SK-N-SH (cell line): ENCODE measurements around the gene GRB7. TPM values are rescaled to one million over a fixed set of nuclear protein-coding genes. Genes with fewer than 3 reads are reported as not detected.

ENCODE experiments used
- CTCF ChIA-PET: fragments of 300-600, 350-600 bp; formaldehyde crosslinking; extraction: SDS; loops from one replicate; lab custom pipeline; 2021; lab: Yijun Ruan, JAX
- POLR2A ChIA-PET: fragments of 350-600 bp; sonication (Branson Sonifier 250); formaldehyde crosslinking; extraction: SDS; loops from one replicate; lab custom pipeline; 2020; ENCODE audit warnings: antibody characterized with exemption, inconsistent platforms; lab: Yijun Ruan, JAX
- DNase-seq: peaks from one replicate; pipeline ENCODE4 v3.0.0; 2012
- H2AFZ ChIP-seq: fragments of 200-600 bp; sonication (generic); 2 replicates; pipeline ENCODE4 v1.8.1; 2016; ENCODE audit warnings: antibody characterized with exemption, mild to moderate bottlenecking, low read depth
- H3F3A ChIP-seq: fragments of 200-600 bp; sonication (generic); replicated peaks from 2 replicates; pipeline ENCODE3; 2016; ENCODE audit warnings: antibody characterized with exemption, mild to moderate bottlenecking; ENCODE audit not compliant: insufficient read depth
- H3K27ac ChIP-seq, 2 experiments: fragments of 200-500 bp in 1 of 2; fragments of 200-600 bp in 1 of 2; sonication (Bioruptor generic) in 1 of 2; sonication (generic), shearing (Covaris generic) in 1 of 2; 2 replicates each; pipeline versions ENCODE4 v1.5.1 to v1.6.1; 2014 to 2016; ENCODE audit warnings: low read depth in 2 of 2, inconsistent platforms in 1 of 2, low read length in 1 of 2, mild to moderate bottlenecking in 1 of 2, mixed read lengths in 1 of 2
- H3K27me3 ChIP-seq: fragments of 200-600 bp; sonication (generic), shearing (Covaris generic); 2 replicates; pipeline ENCODE4 v1.6.1; 2016; ENCODE audit warnings: mixed run types; ENCODE audit not compliant: insufficient read depth
- H3K36me3 ChIP-seq, 2 experiments: fragments of 200-500 bp in 1 of 2; fragments of 200-600 bp in 1 of 2; sonication (Bioruptor generic) in 1 of 2; sonication (generic) in 1 of 2; replicated peaks in 1 of 2; 2 replicates each; pipeline versions ENCODE3 to v1.5.1; 2014 to 2016; ENCODE audit warnings: low read length in 1 of 2, mild to moderate bottlenecking in 1 of 2; ENCODE audit not compliant: insufficient read depth in 2 of 2, control insufficient read depth in 1 of 2
- H3K4me1 ChIP-seq, 2 experiments: fragments of 200-500 bp in 1 of 2; fragments of 200-600 bp in 1 of 2; sonication (Bioruptor generic) in 1 of 2; sonication (generic), shearing (Covaris generic) in 1 of 2; 2 replicates each; pipeline versions ENCODE4 v1.5.1 to v1.6.1; 2014 to 2016; ENCODE audit warnings: low read depth in 1 of 2, low read length in 1 of 2, mixed run types in 1 of 2; ENCODE audit not compliant: insufficient read depth in 2 of 2, control insufficient read depth in 1 of 2
- H3K4me2 ChIP-seq: fragments of 200-600 bp; sonication (generic), shearing (Covaris generic); 2 replicates; pipeline ENCODE4 v1.6.1; 2017; ENCODE audit warnings: mixed run types
- H3K4me3 ChIP-seq, 2 experiments: fragments of 200-500 bp in 1 of 2; fragments of 200-600 bp in 1 of 2; sonication (Bioruptor generic) in 1 of 2; sonication (generic), shearing (Covaris generic) in 1 of 2; 2 replicates each; pipeline versions ENCODE4 v1.5.1 to v1.8.1; 2014 to 2016; ENCODE audit warnings: low read depth in 2 of 2, inconsistent platforms in 1 of 2, low read length in 1 of 2, mild to moderate bottlenecking in 1 of 2, mixed read lengths in 1 of 2, moderate library complexity in 1 of 2
- H3K79me2 ChIP-seq: fragments of 200-600 bp; sonication (generic); 2 replicates; pipeline ENCODE4 v1.8.1; 2017; ENCODE audit warnings: mild to moderate bottlenecking; ENCODE audit not compliant: insufficient read depth
- H3K9ac ChIP-seq: fragments of 200-600 bp; sonication (generic); 2 replicates; pipeline ENCODE4 v1.6.1; 2017; ENCODE audit warnings: mixed run types
- H3K9me2 ChIP-seq: fragments of 200-600 bp; sonication (generic); 2 replicates; pipeline ENCODE4 v1.6.1; 2017; ENCODE audit warnings: mixed run types
- H3K9me3 ChIP-seq: fragments of 200-600 bp; sonication (generic); 2 replicates; pipeline ENCODE4 v1.6.1; 2017; ENCODE audit warnings: mixed run types, mild to moderate bottlenecking, moderate library complexity
- H4K20me1 ChIP-seq: fragments of 200-600 bp; sonication (generic); 2 replicates; pipeline ENCODE4 v1.6.1; 2017; ENCODE audit warnings: mild to moderate bottlenecking, mixed run types; ENCODE audit not compliant: insufficient read depth
- CHD2 ChIP-seq: fragments of 150-350 bp; IDR thresholded peaks from 2 replicates; pipeline ENCODE4 v1.6.1; 2018; ENCODE audit warnings: low read length; ENCODE audit not compliant: partially characterized antibody
- ELF1 ChIP-seq: IDR thresholded peaks from 2 replicates; pipeline ENCODE4 v1.4.0; 2012
- EP300 ChIP-seq, 2 experiments: IDR thresholded peaks; 2 replicates each; pipeline versions ENCODE4 v1.4.0 to v1.6.1; 2012; ENCODE audit warnings: borderline replicate concordance in 1 of 2, low read depth in 1 of 2, low read length in 1 of 2
- EZH2phosphoT487 ChIP-seq: fragments of 200-600 bp; sonication (generic); IDR thresholded peaks from 2 replicates; pipeline ENCODE4 v1.6.1; 2017; ENCODE audit warnings: low read depth, mixed run types, mild to moderate bottlenecking, antibody characterized with exemption, moderate library complexity, borderline replicate concordance
- FOSL2 ChIP-seq: IDR thresholded peaks from 2 replicates; pipeline ENCODE4 v1.4.0; 2012; ENCODE audit warnings: low read depth, mild to moderate bottlenecking, moderate library complexity, borderline replicate concordance
- FOXM1 ChIP-seq: IDR thresholded peaks from 2 replicates; pipeline ENCODE4 v1.4.0; 2012; ENCODE audit warnings: low read depth, mild to moderate bottlenecking
- GATA2 ChIP-seq: sonication (generic); formaldehyde crosslinking; IDR thresholded peaks from 2 replicates; pipeline ENCODE4 v1.5.0; 2020; ENCODE audit warnings: mild to moderate bottlenecking, missing genetic modification reagents
- JUND ChIP-seq: IDR thresholded peaks from 2 replicates; pipeline ENCODE4 v1.4.0; 2012
- NFIC ChIP-seq: IDR thresholded peaks from 2 replicates; pipeline ENCODE4 v1.4.0; 2012; ENCODE audit warnings: borderline replicate concordance
- RCOR1 ChIP-seq: fragments of 150-350 bp; IDR thresholded peaks from 2 replicates; pipeline ENCODE4 v1.6.1; 2017; ENCODE audit warnings: antibody characterized with exemption, low read length
- RFX5 ChIP-seq: IDR thresholded peaks from 2 replicates; pipeline ENCODE4 v1.6.1; 2012; ENCODE audit warnings: mild to moderate bottlenecking, improper control_type of control experiment, low read length
- RXRA ChIP-seq: IDR thresholded peaks from 2 replicates; pipeline ENCODE4 v1.4.0; 2012; ENCODE audit warnings: low read depth, mild to moderate bottlenecking, borderline replicate concordance
- SIN3A ChIP-seq: IDR thresholded peaks from 2 replicates; pipeline ENCODE4 v1.6.1; 2012; ENCODE audit warnings: low read depth, mild to moderate bottlenecking, low read length, moderate library complexity, borderline replicate concordance
- TEAD4 ChIP-seq: IDR thresholded peaks from 2 replicates; pipeline ENCODE4 v1.4.0; 2012; ENCODE audit warnings: mild to moderate bottlenecking, borderline replicate concordance; ENCODE audit not compliant: insufficient read depth
- YY1 ChIP-seq: IDR thresholded peaks from 2 replicates; pipeline ENCODE4 v1.4.0; 2012; ENCODE audit warnings: low read depth, mild to moderate bottlenecking
- WGBS: methylation state at CpG from one replicate; pipeline ENCODE4 v1.1.6; 2017; ENCODE audit warnings: low lambda C conversion rate; 5-methylcytosine and 5-hydroxymethylcytosine counted together
- polyA plus RNA-seq, 3 experiments: library from polyadenylated mRNA; depleted of rRNA; stranded (reverse); fragments of >200 nt; gene quantifications; 2 replicates each; pipeline ENCODE4 v1.2.3, GENCODE V29; 2012
- TF ChIP-seq, protein P1 (sequence below): IDR thresholded peaks from 2 replicates; pipeline ENCODE4; 2012
- TF ChIP-seq, protein P2 (sequence below): IDR thresholded peaks from 2 replicates; pipeline ENCODE4 v1.4.0; 2012; ENCODE audit warnings: low read depth, borderline replicate concordance
- TF ChIP-seq, protein P3 (sequence below): IDR thresholded peaks from 2 replicates; pipeline ENCODE4 v1.6.1; 2012; ENCODE audit warnings: mild to moderate bottlenecking, low read depth, low read length, moderate library complexity

Gene GRB7
- polyA plus RNA-seq, 1 of the 3 experiments (the other 2 are of a cell fraction), result not detected

DNA sequence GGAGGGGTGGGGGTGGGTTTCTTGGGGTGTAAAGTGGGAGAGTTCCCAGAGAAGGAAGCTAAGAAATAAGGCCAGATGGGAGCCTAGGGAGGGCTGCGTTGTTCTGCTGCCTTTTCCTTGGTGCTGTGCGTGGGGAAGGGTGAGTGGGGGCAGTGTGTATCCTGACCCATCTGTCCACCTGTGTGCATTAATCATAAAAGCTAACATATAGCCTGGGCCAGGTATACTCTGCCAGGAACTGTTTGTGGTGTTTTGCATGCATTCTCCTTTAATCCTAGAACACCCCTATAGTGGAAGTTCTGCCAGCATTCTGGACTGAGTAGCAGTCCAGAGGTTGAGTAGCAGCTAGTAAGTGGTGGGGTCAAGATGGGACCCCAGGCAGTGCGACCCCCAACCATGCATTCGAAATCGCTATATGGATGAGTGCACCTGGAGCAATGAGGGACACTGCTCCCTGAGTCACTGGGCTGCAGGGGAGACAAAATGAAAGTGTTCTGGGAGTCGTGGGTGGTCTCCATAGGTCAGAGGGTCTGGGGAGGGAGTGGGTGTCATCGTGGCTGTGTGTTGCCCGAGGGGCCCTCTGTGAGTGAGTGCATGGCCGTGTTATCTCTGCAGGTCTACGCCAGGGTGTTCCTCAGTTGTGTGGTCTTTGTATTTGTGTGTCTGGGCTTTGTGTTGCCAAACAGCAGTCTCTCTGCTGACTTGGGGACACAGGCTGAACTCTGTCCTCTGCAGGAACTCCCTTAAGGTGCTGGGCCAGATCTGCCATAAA lies 36.5 kb upstream of the GRB7 start:
- TF ChIP-seq, protein P1, sequence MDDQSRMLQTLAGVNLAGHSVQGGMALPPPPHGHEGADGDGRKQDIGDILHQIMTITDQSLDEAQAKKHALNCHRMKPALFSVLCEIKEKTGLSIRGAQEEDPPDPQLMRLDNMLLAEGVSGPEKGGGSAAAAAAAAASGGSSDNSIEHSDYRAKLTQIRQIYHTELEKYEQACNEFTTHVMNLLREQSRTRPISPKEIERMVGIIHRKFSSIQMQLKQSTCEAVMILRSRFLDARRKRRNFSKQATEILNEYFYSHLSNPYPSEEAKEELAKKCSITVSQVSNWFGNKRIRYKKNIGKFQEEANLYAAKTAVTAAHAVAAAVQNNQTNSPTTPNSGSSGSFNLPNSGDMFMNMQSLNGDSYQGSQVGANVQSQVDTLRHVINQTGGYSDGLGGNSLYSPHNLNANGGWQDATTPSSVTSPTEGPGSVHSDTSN, result no peak
- no peak for TF ChIP-seq ELF1
- no peak for TF ChIP-seq RFX5
- TF ChIP-seq JUND, result no peak
- TF ChIP-seq CHD2, result no peak
- TF ChIP-seq EP300 (IDR thresholded peaks at IDR 0.05; ENCODE audit: borderline replicate concordance in 1 of 2, low read depth in 1 of 2, low read length in 1 of 2), result no peak
- no peak for TF ChIP-seq SIN3A
- TF ChIP-seq EZH2phosphoT487, result no peak
- TF ChIP-seq TEAD4, result no peak
- TF ChIP-seq GATA2, result no peak
- TF ChIP-seq RXRA, result no peak
- TF ChIP-seq, protein P2, sequence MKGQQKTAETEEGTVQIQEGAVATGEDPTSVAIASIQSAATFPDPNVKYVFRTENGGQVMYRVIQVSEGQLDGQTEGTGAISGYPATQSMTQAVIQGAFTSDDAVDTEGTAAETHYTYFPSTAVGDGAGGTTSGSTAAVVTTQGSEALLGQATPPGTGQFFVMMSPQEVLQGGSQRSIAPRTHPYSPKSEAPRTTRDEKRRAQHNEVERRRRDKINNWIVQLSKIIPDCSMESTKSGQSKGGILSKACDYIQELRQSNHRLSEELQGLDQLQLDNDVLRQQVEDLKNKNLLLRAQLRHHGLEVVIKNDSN, result no peak
- no peak for TF ChIP-seq YY1
- TF ChIP-seq, protein P3, sequence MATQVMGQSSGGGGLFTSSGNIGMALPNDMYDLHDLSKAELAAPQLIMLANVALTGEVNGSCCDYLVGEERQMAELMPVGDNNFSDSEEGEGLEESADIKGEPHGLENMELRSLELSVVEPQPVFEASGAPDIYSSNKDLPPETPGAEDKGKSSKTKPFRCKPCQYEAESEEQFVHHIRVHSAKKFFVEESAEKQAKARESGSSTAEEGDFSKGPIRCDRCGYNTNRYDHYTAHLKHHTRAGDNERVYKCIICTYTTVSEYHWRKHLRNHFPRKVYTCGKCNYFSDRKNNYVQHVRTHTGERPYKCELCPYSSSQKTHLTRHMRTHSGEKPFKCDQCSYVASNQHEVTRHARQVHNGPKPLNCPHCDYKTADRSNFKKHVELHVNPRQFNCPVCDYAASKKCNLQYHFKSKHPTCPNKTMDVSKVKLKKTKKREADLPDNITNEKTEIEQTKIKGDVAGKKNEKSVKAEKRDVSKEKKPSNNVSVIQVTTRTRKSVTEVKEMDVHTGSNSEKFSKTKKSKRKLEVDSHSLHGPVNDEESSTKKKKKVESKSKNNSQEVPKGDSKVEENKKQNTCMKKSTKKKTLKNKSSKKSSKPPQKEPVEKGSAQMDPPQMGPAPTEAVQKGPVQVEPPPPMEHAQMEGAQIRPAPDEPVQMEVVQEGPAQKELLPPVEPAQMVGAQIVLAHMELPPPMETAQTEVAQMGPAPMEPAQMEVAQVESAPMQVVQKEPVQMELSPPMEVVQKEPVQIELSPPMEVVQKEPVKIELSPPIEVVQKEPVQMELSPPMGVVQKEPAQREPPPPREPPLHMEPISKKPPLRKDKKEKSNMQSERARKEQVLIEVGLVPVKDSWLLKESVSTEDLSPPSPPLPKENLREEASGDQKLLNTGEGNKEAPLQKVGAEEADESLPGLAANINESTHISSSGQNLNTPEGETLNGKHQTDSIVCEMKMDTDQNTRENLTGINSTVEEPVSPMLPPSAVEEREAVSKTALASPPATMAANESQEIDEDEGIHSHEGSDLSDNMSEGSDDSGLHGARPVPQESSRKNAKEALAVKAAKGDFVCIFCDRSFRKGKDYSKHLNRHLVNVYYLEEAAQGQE, result no peak
- TF ChIP-seq FOXM1, result no peak
- TF ChIP-seq FOSL2, result no peak
- no peak for TF ChIP-seq NFIC
- TF ChIP-seq RCOR1, result no peak
- no peak for DNase-seq
- H3K9me3 ChIP-seq, result no peaks in the 10 kb centered on the region
- no peaks in the 10 kb centered on the region for H3F3A ChIP-seq
- H3K79me2 ChIP-seq, result no peaks in the 10 kb centered on the region
- H3K4me1 ChIP-seq, result no peaks in the 10 kb centered on the region
- no peak overlapping the region for H2AFZ ChIP-seq
- POLR2A ChIA-PET, result no interaction called here
- H3K9me2 ChIP-seq, result no peaks in the 10 kb centered on the region
- no peaks in the 10 kb centered on the region for H4K20me1 ChIP-seq
- CTCF ChIA-PET, result interaction anchor here (0.6 to 1.7 kb wide), 3 partner anchors 12 to 188 kb away, joined by 3 to 5 read pairs (median 4); partner anchors contain the start of gene MIEN1
- no peak overlapping the region for H3K27ac ChIP-seq
- H3K36me3 ChIP-seq, result no peaks in the 10 kb centered on the region
- no peaks in the 10 kb centered on the region for H3K27me3 ChIP-seq
- no peak overlapping the region for H3K9ac ChIP-seq
- no peak overlapping the region for H3K4me3 ChIP-seq
- 60% methylated on average over 10 of the region's 10 CpGs for WGBS
- no peak overlapping the region for H3K4me2 ChIP-seq
